Adrenal gland (tissue), 12 donors: Measurements from ENCODE around the gene DESI2. TPM values are rescaled to one million over a fixed set of nuclear protein-coding genes. Genes with fewer than 3 reads are reported as not detected.

ENCODE experiments used
- DNase-seq, 7 donors: peaks; one replicate each; pipeline ENCODE4 v3.0.0-alpha.2; 2019 to 2020
- H3K27ac ChIP-seq, 5 donors: fragments of 200-600 bp; sonication (generic) in 4 of 5; 1 replicate in 3 of 5; 2 replicates in 2 of 5; pipeline versions ENCODE4 v1.5.1 to v1.8.0; 2016 to 2020; ENCODE audit warnings: mild to moderate bottlenecking in 1 of 5
- H3K27me3 ChIP-seq: fragments of 200-600 bp; 2 replicates; pipeline ENCODE4 v1.8.0; 2021
- H3K36me3 ChIP-seq, 2 donors: fragments of 200-600 bp; replicated peaks in 1 of 2; 1 replicate in 1 of 2; 2 replicates in 1 of 2; pipeline versions ENCODE4 v1.5.1 to v1.8.0; 2018 to 2022
- H3K4me1 ChIP-seq, 2 donors: fragments of 200-600 bp; replicated peaks in 1 of 2; 1 replicate in 1 of 2; 2 replicates in 1 of 2; pipeline versions ENCODE4 v1.5.1 to v1.8.0; 2018 to 2021
- H3K4me3 ChIP-seq, 4 donors: fragments of 200-600 bp; sonication (generic) in 3 of 4; one replicate each; pipeline ENCODE4 v1.5.1; 2016 to 2018
- H3K9me3 ChIP-seq, 3 donors: fragments of 200-600 bp; sonication (generic) in 1 of 3; replicated peaks in 1 of 3; 1 replicate in 2 of 3; 2 replicates in 1 of 3; pipeline versions ENCODE4 v1.5.1 to v1.8.0; 2016 to 2021
- POLR2A ChIP-seq, 2 donors: fragments of 450-650 bp; IDR thresholded peaks; one replicate each; pipeline ENCODE4 v1.6.1; 2017; ENCODE audit warnings: antibody characterized with exemption in 2 of 2, mild to moderate bottlenecking in 2 of 2, moderate library complexity in 1 of 2
- WGBS, 4 donors: extraction: QIAGEN DNeasy Blood & Tissue Kit in 2 of 4; methylation state at CpG; one replicate each; pipeline versions ENCODE4 v1.1.5 to v1.1.7; 2013 to 2017; 5-methylcytosine and 5-hydroxymethylcytosine counted together
- intact Hi-C, 2 donors: fragments of 100-400 bp; cut with DNase I; formaldehyde crosslinking; loops; one replicate each; pipeline versions ENCODE4 v1.14.1 to v1.15.0; 2022 to 2023
- polyA plus RNA-seq, 3 donors: library from polyadenylated mRNA; stranded (reverse); fragments of 200-250 nt in 2 of 3; fragments of 350-450 nt in 1 of 3; fragmentation: Illumina TruSeq in 1 of 3; extraction: RNeasy Lipid Tissue Mini Kit (QIAGEN cat#74804) in 1 of 3; gene quantifications; one replicate each; pipeline ENCODE4 v1.2.3, GENCODE V29; 2013 to 2014
- small RNA-seq, 2 donors: library from RNA; depleted of rRNA; stranded (forward); fragments of <200 nt; gene quantifications; one replicate each; pipeline ENCODE3, GENCODE V24; 2016
- total RNA-seq, 9 donors: library from RNA; depleted of rRNA in 4 of 9; stranded (reverse); fragments of >200 nt in 4 of 9; fragments of 120-200 nt in 1 of 9; fragmentation: NEBNext Ultra II Directional in 1 of 9; extraction: Animal tissue kit (Norgen Biotek cat#: 25700) in 1 of 9; gene quantifications; one replicate each; pipeline versions ENCODE4 v1.1.0 to v1.2.4, GENCODE V29; 2013 to 2023
- TF ChIP-seq, protein P1 (sequence below), 6 experiments: fragments of 450-650 bp in 4 of 6; fragments of 200-600 bp in 2 of 6; sonication (generic) in 1 of 6; IDR thresholded peaks; 1 replicate in 5 of 6; 2 replicates in 1 of 6; pipeline versions ENCODE4 v1.5.1 to v1.8.0; 2016 to 2021; ENCODE audit warnings: antibody characterized with exemption in 6 of 6, mild to moderate bottlenecking in 2 of 6, moderate library complexity in 1 of 6
- donor health status: healthy with polysubstance abuse.
- donor health status: Bipolar disorder and iron deficiency.
- donor health status: DM: yes; HTN: yes; CAD: no.
- donor health status: DM: no; HTN: no; CAD: no.
- donor health status: DM: no; HTN: no; CAD: no.
- donor health status: DM: yes; HTN: yes; CAD: no.

DESI2 gene
- total and polyA plus RNA-seq, 12 donors, result 7.0 to 50.0 (median 29.1) TPM

GRCh38 chr1:244757091-244757939, 104.4 kb downstream of the DESI2 start:
- no peak for DNase-seq
- Histone ChIP-seq H3K9me3 (no peaks in the 10 kb centered on the region), H3K4me3 (no peak overlapping the region), H3K4me1 (no peaks in the 10 kb centered on the region), H3K27ac (no peak overlapping the region), H3K27me3 (no peaks in the 10 kb centered on the region), H3K36me3 (no peaks in the 10 kb centered on the region)
- WGBS, 4 donors, result 79 to 85% (median 84%) methylated on average over 10 to 15 of the region's 15 CpGs
- TF ChIP-seq, protein P1, sequence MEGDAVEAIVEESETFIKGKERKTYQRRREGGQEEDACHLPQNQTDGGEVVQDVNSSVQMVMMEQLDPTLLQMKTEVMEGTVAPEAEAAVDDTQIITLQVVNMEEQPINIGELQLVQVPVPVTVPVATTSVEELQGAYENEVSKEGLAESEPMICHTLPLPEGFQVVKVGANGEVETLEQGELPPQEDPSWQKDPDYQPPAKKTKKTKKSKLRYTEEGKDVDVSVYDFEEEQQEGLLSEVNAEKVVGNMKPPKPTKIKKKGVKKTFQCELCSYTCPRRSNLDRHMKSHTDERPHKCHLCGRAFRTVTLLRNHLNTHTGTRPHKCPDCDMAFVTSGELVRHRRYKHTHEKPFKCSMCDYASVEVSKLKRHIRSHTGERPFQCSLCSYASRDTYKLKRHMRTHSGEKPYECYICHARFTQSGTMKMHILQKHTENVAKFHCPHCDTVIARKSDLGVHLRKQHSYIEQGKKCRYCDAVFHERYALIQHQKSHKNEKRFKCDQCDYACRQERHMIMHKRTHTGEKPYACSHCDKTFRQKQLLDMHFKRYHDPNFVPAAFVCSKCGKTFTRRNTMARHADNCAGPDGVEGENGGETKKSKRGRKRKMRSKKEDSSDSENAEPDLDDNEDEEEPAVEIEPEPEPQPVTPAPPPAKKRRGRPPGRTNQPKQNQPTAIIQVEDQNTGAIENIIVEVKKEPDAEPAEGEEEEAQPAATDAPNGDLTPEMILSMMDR (IDR thresholded peaks at IDR 0.05), result no peak
- TF ChIP-seq POLR2A (IDR thresholded peaks at IDR 0.05), result no peak
- intact Hi-C loops, result no loop called here

Small RNA genes lying within 50 kb of the gene (small RNA-seq; reads per million reads assigned to genes)
- gene AL451007.1, result 0 reads per million in 2 donors

Other genes starting within 250 kb of the DESI2 start
- gene ADSS2, start 201.2 kb upstream of the DESI2 start, total RNA-seq, result 10 to 100 TPM; 14.3 to 49.0 (median 29.0) TPM
- 10 to 100 TPM; 13.5 to 36.0 (median 15.7) TPM for gene ADSS2, start 201.2 kb upstream of the DESI2 start, polyA plus RNA-seq
- gene CATSPERE, start 191.9 kb upstream of the DESI2 start, total RNA-seq, result 1 to 10 TPM in 6 of 9 donors, under 1 TPM in 3; 0.18 to 2.6 (median 1.2) TPM
- 1 to 10 TPM in 1 of 3 donors, under 1 TPM in 2; 0.88 to 1.7 (median 0.91) TPM for gene CATSPERE, start 191.9 kb upstream of the DESI2 start, polyA plus RNA-seq
- 10 to 100 TPM; 32.2 to 78.1 (median 39.9) TPM for gene COX20, start 182.5 kb downstream of the DESI2 start, total RNA-seq
- gene COX20, start 182.5 kb downstream of the DESI2 start, polyA plus RNA-seq, result 100 to 1,000 TPM; 120 to 265 (median 123) TPM
- 100 to 1,000 TPM; 192 to 326 (median 273) TPM for gene HNRNPU, start 211.4 kb downstream of the DESI2 start, total RNA-seq
- gene HNRNPU, start 211.4 kb downstream of the DESI2 start, polyA plus RNA-seq, result 100 to 1,000 TPM; 141 to 397 (median 145) TPM